GM18505 (cell line): ENCODE measurements around the gene CELF1.

Experiments used
- ATAC-seq: cut with Tn5 transposase; IDR thresholded peaks from one replicate; pipeline ENCODE4 v1.9.1; 2021; ENCODE audit not compliant: unreplicated experiment
- POLR2A ChIP-seq: IDR thresholded peaks from 4 replicates; pipeline ENCODE4 v1.6.1; 2011; ENCODE audit warnings: borderline replicate concordance; ENCODE audit not compliant: insufficient read depth, insufficient read length; ENCODE audit errors: extremely low read depth

The CELF1 gene

DNA sequence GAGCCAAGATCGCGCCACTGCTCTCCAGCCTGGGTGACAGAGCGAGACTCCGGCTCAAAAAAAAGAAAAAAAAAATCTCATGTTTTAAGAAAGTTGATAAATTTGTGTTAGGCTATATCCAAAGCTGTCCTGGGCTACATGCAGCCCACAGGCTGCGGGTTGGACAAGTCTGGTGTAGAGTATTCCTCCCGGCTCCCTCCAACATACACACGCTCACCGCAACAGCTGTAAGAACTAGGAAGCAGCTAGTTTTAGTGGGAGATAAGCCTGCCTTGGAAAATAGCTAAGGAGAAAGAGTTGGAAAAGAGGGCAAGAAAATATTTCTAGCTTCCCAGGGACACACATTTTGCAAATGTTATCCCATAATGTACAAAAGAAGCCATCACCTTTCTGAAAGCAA lies 46.6 kb downstream of the CELF1 start:
- ATAC-seq, result no peak
- no peak for TF ChIP-seq POLR2A

- ATAC-seq, result no peak
- no peak for TF ChIP-seq POLR2A
Observed at GRCh38 chr11:47504910-47505309, 48.0 kb downstream of the CELF1 start.

- TF ChIP-seq POLR2A, result no peak
- ATAC-seq, result no peak
Observed at GRCh38 chr11:47503227-47503626, 49.7 kb downstream of the CELF1 start.

DNA sequence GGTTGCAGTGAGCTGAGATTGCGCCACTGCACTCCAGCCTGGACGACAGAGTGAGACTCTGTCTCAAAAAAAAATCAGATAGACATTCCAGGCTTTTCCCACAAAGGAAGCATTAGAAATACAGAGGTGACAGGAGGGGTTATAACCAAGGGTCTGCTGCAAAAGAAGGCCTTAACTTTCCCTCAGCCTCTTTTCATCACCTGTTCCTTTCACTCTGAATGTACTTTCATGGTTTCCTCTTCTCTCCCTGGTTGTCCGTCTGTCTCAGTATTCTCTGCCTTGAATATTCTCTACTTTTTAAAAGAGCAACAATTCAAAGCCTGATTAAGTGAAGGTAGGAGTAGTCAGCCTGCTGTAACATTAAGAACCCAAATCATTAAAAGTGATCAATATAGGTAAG lies 50.2 kb downstream of the CELF1 start:
- no peak for TF ChIP-seq POLR2A
- no peak for ATAC-seq

DNA sequence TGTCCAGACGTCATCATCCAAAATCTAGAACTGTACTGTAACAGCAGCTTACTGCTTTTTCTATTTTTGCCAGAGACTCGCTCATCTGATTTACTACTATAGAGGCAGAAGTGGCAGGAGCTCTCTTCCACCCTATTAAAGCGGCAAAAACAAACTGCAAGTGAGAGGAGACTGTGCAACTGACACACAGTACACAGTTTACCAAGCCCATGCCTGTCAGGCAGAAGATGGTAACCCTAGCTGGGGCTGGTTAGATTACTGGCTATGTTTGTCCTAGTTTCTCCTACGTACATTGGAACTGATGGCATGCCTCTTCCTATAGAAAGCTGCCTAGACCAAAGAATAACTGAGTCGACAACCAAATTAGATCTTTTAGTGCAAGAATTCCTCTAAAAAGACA lies 51.8 kb downstream of the CELF1 start:
- TF ChIP-seq POLR2A, result no peak
- ATAC-seq, result no peak

- TF ChIP-seq POLR2A, result no peak
- ATAC-seq, result no peak
Observed at GRCh38 chr11:47500121-47500520, 52.8 kb downstream of the CELF1 start.

DNA sequence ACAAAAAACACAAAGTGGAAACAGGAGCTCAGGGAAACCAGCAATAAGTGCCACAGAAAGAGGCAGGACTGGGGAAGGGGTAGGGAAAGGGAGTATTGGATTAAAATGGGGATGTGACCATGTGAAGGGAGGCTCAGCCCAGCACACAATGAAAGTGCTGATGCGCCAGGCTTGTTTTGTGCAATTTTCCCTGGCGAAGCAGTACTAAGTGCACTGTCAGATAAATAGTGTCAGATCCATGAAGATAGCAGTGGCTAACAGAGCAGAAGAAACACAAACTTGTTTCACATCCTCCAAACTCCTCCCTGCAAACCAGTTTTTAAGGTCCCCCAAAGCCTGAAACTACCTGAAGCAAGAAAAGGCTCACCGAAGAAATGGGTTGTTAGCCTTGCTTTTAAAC lies 53.3 kb downstream of the CELF1 start:
- no peak for ATAC-seq
- no peak for TF ChIP-seq POLR2A

DNA sequence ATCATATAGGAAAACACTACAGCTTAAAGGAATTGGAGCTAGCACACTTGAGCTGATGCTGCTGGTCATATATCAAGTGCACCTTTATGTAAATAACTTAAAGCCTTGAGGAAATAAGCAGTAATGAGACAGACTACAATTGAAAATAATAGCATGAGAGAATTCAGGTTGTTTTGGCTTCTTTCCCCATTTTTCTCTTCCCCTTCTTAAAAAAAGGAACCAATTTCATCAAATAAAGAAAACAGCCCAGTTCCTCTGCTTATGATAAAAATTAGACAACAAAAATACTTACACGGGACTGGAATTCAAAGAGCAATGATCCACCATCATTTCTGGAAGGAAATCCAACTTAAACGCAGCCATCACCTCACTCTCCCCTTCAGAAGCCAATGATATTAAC lies 53.8 kb downstream of the CELF1 start:
- TF ChIP-seq POLR2A, result no peak
- ATAC-seq, result no peak

GRCh38 chr11:47498584-47499152 lies 54.3 kb downstream of the CELF1 start:
- ATAC-seq, result no peak
- TF ChIP-seq POLR2A, result no peak

- ATAC-seq, result no peak
- TF ChIP-seq POLR2A, result no peak
Observed at GRCh38 chr11:47498149-47498548, 54.8 kb downstream of the CELF1 start.

GRCh38 chr11:47496808-47497207 lies 56.1 kb downstream of the CELF1 start:
- TF ChIP-seq POLR2A, result no peak
- ATAC-seq, result no peak

- TF ChIP-seq POLR2A, result no peak
- no peak for ATAC-seq
Observed at GRCh38 chr11:47495856-47496217, 57.1 kb downstream of the CELF1 start.

DNA sequence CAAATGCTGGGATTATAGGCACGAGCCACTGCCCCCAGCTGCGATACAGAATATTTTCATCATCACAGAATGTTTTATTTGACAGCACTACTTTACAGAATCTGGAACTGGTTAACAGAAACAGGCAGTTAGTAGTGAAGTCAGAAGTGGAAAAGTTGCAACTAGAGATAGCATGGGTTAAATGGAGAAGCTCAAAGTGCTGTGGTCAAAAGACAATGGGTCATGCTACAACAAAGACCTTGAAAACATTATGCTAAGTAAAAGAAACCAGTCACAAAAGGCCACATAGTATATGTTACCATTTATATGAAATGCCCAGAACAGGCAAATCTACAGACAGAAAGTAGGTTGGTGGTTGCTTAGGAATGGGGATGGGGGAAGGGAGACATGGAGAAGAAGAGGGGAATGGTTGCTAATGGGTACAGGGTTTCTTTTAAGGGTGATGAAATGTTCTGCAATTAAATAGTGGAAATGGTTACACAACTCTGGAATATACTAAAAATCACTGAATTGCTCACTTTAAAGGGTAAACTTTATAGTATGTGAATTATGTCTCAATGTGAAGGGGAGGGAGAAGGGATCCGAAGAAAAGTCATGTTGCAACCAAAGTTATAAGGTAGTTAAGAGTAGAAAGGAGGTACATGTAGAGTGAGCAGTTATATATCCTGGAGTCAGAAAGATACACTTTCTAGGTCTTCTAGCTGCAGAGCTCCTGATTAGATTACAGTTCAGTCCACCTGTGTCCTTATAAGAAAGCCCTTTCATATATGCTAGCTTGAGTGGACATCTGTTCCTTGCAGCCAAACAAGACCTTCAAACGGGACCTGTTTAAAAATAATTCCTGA lies 57.7 kb downstream of the CELF1 start:
- TF ChIP-seq POLR2A, result no peak
- no peak for ATAC-seq

DNA sequence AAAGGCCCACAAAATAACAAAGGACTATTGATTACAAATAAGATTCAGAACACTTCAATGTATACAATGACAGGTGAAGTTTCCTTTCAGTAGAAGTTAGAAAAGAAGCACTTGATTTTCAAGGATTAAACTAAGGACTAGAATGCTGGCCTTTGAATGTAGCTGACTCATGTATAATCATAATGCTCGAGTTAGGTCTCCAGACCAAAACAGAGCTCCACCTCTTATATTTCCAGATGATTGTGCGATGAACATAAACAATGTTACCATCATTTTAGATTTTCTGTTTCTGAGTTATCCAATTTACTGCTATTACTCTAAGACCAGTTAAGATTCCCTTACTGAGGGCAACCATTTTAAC lies 63.6 kb downstream of the CELF1 start:
- no peak for ATAC-seq
- no peak for TF ChIP-seq POLR2A
